HL-60 (cell line): Measurements from ENCODE around the gene SOWAHA.
"Not testable (repeated sequence)": the region's sequence is repeated elsewhere in the genome, so short reads cannot be mapped to it uniquely, and the experiment has no call there.

Experiments
- DNase-seq, 2 experiments: peaks; one replicate each; pipeline ENCODE4 v3.0.0-alpha.2; 2010 to 2020; ENCODE audit warnings: low read depth in 1 of 2, low spot score in 1 of 2
- H3K27ac ChIP-seq: fragments of 250-450 bp; sonication (Bioruptor Pico); replicated peaks from 2 replicates; pipeline ENCODE4 v1.5.1; 2020; ENCODE audit warnings: mild to moderate bottlenecking, moderate library complexity
- H3K27me3 ChIP-seq: fragments of 250-450 bp; sonication (Bioruptor Pico); 2 replicates; pipeline ENCODE4 v1.5.1; 2021; ENCODE audit warnings: mild to moderate bottlenecking, moderate library complexity; ENCODE audit not compliant: insufficient read depth, poor library complexity, severe bottlenecking
- H3K4me3 ChIP-seq: replicated peaks from 2 replicates; pipeline ENCODE4 v1.5.1; 2011; ENCODE audit warnings: mild to moderate bottlenecking, control low read depth, low read length; ENCODE audit not compliant: insufficient read depth
- CTCF ChIP-seq: IDR thresholded peaks from one replicate; pipeline ENCODE4 v1.5.1; 2011; ENCODE audit warnings: low read length, control low read depth, inconsistent platforms; ENCODE audit not compliant: insufficient read depth
- GABPA ChIP-seq: IDR thresholded peaks from 2 replicates; pipeline ENCODE4 v1.6.1; 2012; ENCODE audit warnings: low read depth
- POLR2AphosphoS5 ChIP-seq: IDR thresholded peaks from 2 replicates; pipeline ENCODE4 v1.6.1; 2012; ENCODE audit warnings: low read depth
- REST ChIP-seq: IDR thresholded peaks from 2 replicates; pipeline ENCODE4 v1.6.1; 2012; ENCODE audit warnings: low read depth; ENCODE audit not compliant: insufficient replicate concordance
- SPI1 ChIP-seq: IDR thresholded peaks from 2 replicates; pipeline ENCODE4 v1.6.1; 2012; ENCODE audit warnings: low read depth, mild to moderate bottlenecking, borderline replicate concordance

Gene SOWAHA

GRCh38 chr5:132806804-132807162 lies 6.3 kb upstream of the SOWAHA start:
- not testable (repeated sequence) for H3K4me3 ChIP-seq, DNase-seq, H3K27me3 ChIP-seq, H3K27ac ChIP-seq

DNA sequence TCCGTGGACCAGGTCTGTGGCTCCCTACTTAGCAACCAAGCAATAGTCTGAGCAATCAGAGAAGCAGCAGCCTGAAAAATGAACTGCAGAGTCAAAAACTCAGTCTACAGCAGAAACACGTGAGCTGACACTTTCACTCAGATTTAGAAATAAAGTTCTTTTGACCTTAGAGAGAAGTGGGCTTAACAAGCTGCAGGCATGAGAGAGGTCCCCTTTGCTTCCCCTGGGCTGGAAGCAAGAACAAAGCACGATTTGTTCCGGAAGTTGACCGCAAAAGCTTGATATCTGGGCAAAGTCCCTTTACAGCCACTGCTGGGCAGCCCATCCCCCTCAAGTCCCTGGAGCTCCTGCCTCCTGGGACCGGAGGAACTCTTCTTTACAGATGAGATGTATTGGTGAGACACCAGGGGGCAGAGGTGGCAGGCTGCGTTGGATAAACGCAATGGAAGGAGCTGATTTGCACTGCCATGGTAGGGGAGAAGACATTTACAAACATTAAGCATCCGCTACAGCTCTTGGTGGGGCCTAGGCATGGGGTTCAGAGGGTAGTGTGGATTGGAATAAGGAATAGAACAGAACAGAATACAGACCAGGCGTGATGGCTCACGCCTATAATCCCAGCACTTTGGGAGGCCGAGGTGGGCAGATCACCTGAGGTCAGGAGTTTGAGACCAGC lies 5.8 kb upstream of the SOWAHA start:
- no peak overlapping the region for H3K27ac ChIP-seq
- no peak for DNase-seq
- no peak overlapping the region for H3K4me3 ChIP-seq
- H3K27me3 ChIP-seq: peaks cover under 1% of the 10 kb centered on the region
- no peak for TF ChIP-seq CTCF
- no peak for TF ChIP-seq POLR2AphosphoS5
- no peak for TF ChIP-seq GABPA
- no peak for TF ChIP-seq SPI1
- no peak for TF ChIP-seq REST

GRCh38 chr5:132808448-132808847 lies 4.7 kb upstream of the SOWAHA start:
- no peak for TF ChIP-seq REST
- no peak for TF ChIP-seq SPI1
- no peak for TF ChIP-seq CTCF
- no peak for TF ChIP-seq GABPA
- no peak for TF ChIP-seq POLR2AphosphoS5
- no peak overlapping the region for H3K4me3 ChIP-seq
- peaks cover 2% of the 10 kb centered on the region for H3K27me3 ChIP-seq
- H3K27ac ChIP-seq: no peak overlapping the region
- no peak for DNase-seq

DNA sequence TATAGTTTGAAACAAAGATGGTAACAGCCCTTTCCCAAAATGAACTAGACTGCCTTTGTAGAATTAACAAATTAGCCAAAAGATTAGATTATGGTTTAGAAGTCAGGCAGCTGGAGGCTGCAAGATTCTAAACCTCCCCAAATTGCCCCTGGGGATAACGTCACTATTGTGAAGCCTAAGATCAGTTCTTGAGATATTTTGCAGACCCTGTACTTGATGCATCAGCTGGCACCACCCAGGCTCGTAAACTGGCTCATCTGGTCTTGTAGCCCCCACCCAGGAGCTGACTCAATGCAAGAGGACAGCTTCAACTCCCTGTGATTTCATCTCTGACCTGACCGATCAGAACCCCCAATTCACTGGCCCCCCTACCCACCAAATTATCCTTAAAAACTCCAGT lies 4.2 kb upstream of the SOWAHA start:
- TF ChIP-seq SPI1 (no peak), POLR2AphosphoS5 (no peak), CTCF (no peak), REST (no peak), GABPA (no peak)
- no peak overlapping the region for H3K27ac ChIP-seq
- DNase-seq: no peak

More for the DNA sequence above, 4.2 kb upstream of the SOWAHA start:
- no peak overlapping the region for H3K4me3 ChIP-seq
- peaks cover 2% of the 10 kb centered on the region for H3K27me3 ChIP-seq
